IgD-negative memory B cell (primary cell): ENCODE measurements around the gene HNRNPR. TPM values are rescaled to one million over a fixed set of nuclear protein-coding genes. Genes with fewer than 3 reads are reported as not detected.
"Not testable (repeated sequence)": the region's sequence is repeated elsewhere in the genome, so short reads cannot be mapped to it uniquely, and the experiment has no call there.

ENCODE experiments used
- H3K27ac Mint-ChIP-seq, 3 donors: one replicate each; pipeline ENCODE4 v1.8.0; 2020 to 2022; ENCODE audit warnings: mild to moderate bottlenecking in 3 of 3, mixed read lengths in 3 of 3, moderate library complexity in 1 of 3
- H3K27me3 Mint-ChIP-seq: one replicate; pipeline ENCODE4 v1.8.0; 2021; ENCODE audit warnings: mixed read lengths
- H3K36me3 Mint-ChIP-seq: one replicate; pipeline ENCODE4 v1.8.0; 2020; ENCODE audit warnings: mild to moderate bottlenecking, mixed read lengths
- H3K4me1 Mint-ChIP-seq, 3 donors: one replicate each; pipeline ENCODE4 v1.8.0; 2020 to 2022; ENCODE audit warnings: mixed read lengths in 3 of 3, mild to moderate bottlenecking in 1 of 3
- H3K4me3 Mint-ChIP-seq, 4 donors: one replicate each; pipeline ENCODE4 v1.8.0; 2020 to 2022; ENCODE audit warnings: mild to moderate bottlenecking in 4 of 4, mixed read lengths in 4 of 4, moderate library complexity in 3 of 4
- H3K9me3 Mint-ChIP-seq, 3 donors: one replicate each; pipeline ENCODE4 v1.8.0; 2020 to 2021; ENCODE audit warnings: mixed read lengths in 3 of 3, mild to moderate bottlenecking in 1 of 3
- polyA plus RNA-seq: library from polyadenylated mRNA; unstranded; fragments of 300-500 nt; fragmentation: Illumina TruSeq; gene quantifications from one replicate; pipeline ENCODE4 v1.2.3, GENCODE V29; 2021

Gene HNRNPR
- polyA plus RNA-seq, 1 donor from 2014 or later: 164 TPM

- no peak overlapping the region for H3K4me3 Mint-ChIP-seq
- peaks cover 2% of the 10 kb centered on the region for H3K36me3 Mint-ChIP-seq
- peaks cover 0 to 10% (median 9%) of the 10 kb centered on the region in 3 donors for H3K4me1 Mint-ChIP-seq
- H3K9me3 Mint-ChIP-seq: no peaks in the 10 kb centered on the region
- H3K27ac Mint-ChIP-seq: no peak overlapping the region
- no peaks in the 10 kb centered on the region for H3K27me3 Mint-ChIP-seq
Measured at GRCh38 chr1:23322770-23323169, 21.3 kb downstream of the HNRNPR start.

DNA sequence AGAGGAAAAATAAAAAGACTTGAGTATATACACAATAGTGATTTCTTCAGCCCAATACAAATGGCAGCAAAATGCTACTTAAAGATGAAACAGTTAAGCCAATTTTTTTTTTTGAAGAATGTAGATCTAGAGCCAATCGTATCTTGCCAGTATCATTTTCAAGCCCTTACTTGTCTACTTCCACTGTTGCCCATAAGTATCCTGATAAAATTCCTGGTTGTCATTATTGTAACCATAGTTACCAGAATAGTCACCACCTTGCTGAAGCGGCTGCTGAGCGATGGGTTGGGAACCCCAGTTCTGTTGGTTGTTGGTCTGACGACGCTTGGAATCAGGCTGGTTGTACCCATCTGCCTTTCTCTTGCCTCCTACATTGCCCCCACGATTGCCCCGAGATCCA, 33.8 kb downstream of the HNRNPR start:
- H3K27ac Mint-ChIP-seq, H3K9me3 Mint-ChIP-seq, H3K27me3 Mint-ChIP-seq, H3K36me3 Mint-ChIP-seq, H3K4me1 Mint-ChIP-seq, H3K4me3 Mint-ChIP-seq: not testable (repeated sequence)

GRCh38 chr1:23304140-23304620, 39.9 kb downstream of the HNRNPR start:
- no peaks in the 10 kb centered on the region for H3K9me3 Mint-ChIP-seq
- no peak overlapping the region for H3K27ac Mint-ChIP-seq
- H3K4me1 Mint-ChIP-seq: peaks cover 0 to 2% (median 0%) of the 10 kb centered on the region in 3 donors
- no peaks in the 10 kb centered on the region for H3K27me3 Mint-ChIP-seq
- peaks cover 6% of the 10 kb centered on the region for H3K36me3 Mint-ChIP-seq
- no peak overlapping the region for H3K4me3 Mint-ChIP-seq

DNA sequence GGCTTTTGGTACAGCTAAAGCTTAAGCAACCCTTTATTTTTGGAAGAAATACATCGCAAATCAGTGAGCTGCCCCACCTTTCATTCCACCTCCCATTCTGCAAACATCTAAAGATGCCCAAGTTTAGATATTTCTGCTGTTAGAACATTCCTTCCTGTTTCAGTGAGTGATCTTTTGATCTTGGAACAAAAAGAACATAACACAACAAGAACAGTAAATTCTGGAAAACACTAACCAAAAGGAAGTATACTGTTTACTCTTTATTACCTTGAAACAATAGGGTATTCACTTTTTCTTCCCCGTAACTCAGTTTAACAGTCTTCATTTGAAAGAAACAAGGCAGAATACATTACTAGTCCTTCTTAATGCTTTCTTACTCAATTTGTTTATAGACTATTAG, 40.6 kb downstream of the HNRNPR start:
- Mint-ChIP-seq H3K27me3 (no peaks in the 10 kb centered on the region), H3K4me3 (no peak overlapping the region), H3K36me3 (peaks cover 6% of the 10 kb centered on the region), H3K4me1 (peaks cover 0 to 2% (median 0%) of the 10 kb centered on the region in 3 donors), H3K9me3 (no peaks in the 10 kb centered on the region), H3K27ac (peak overlapping the region in 1 of 3 donors; percentile 8)

DNA sequence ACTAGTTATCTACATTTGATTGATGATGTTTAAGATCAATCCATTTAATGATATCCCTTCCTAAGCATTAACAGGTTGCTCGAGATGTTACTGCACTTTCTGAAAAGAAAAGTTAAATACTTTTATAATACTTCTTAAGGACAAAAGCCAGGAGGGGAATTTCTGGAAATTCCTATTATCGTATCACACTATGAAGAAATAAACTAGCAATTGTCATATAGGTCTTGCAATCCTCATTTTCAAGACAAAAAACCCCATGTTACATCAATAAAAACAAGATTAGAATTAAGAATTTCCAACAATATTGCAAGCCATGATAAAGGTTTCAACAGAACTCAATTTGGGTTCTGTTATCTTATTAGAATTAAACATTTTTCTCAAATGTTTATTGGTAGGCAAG, 47.2 kb downstream of the HNRNPR start:
- Mint-ChIP-seq H3K4me1 (no peaks in the 10 kb centered on the region), H3K36me3 (no peaks in the 10 kb centered on the region), H3K4me3 (no peak overlapping the region), H3K9me3 (no peaks in the 10 kb centered on the region), H3K27me3 (no peaks in the 10 kb centered on the region), H3K27ac (no peak overlapping the region)

GRCh38 chr1:23291706-23292105, 52.4 kb downstream of the HNRNPR start:
- Mint-ChIP-seq H3K4me1 (peaks cover 0 to 2% (median 0%) of the 10 kb centered on the region in 3 donors), H3K27ac (no peak overlapping the region), H3K36me3 (peaks cover 1% of the 10 kb centered on the region), H3K27me3 (no peaks in the 10 kb centered on the region), H3K9me3 (no peaks in the 10 kb centered on the region), H3K4me3 (no peak overlapping the region)

DNA sequence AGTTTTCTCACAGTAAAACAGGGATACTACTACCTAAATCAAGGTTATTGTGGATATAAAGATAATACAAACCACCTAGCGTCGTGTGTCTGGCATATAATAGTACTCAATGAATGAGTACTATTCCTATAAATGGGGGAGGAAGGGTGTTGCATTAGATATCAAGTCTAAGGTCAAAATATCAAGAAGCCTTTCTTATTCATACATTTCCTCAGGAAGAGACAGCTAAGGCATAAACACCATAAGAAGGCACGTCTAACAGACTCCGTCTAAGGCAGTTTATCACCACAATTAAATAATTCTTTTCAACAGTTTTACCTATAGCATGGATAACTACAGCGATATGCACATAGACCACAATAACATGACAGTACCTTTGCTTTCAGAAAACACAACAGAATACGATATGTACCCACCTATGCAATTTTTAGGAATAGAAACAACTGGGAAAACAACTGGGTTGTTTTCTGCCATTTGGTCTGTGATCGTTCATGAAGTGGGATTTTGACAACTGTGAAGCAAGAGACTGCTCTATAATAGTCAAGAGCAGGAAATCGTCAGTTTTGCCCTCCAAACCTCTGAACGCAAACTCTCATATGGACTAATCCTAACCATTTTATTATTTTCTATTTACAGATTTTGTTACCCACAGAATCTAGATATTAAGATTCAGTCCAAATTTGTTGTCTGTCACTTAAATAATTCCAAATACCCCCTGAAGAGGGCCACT, 53.1 kb downstream of the HNRNPR start:
- no peak overlapping the region for H3K4me3 Mint-ChIP-seq
- peaks cover 1% of the 10 kb centered on the region for H3K36me3 Mint-ChIP-seq
- peaks cover 0 to 2% (median 0%) of the 10 kb centered on the region in 3 donors for H3K4me1 Mint-ChIP-seq
- peak overlapping the region in 1 of 3 donors; percentile 69 for H3K27ac Mint-ChIP-seq
- no peaks in the 10 kb centered on the region for H3K27me3 Mint-ChIP-seq
- H3K9me3 Mint-ChIP-seq: no peaks in the 10 kb centered on the region

DNA sequence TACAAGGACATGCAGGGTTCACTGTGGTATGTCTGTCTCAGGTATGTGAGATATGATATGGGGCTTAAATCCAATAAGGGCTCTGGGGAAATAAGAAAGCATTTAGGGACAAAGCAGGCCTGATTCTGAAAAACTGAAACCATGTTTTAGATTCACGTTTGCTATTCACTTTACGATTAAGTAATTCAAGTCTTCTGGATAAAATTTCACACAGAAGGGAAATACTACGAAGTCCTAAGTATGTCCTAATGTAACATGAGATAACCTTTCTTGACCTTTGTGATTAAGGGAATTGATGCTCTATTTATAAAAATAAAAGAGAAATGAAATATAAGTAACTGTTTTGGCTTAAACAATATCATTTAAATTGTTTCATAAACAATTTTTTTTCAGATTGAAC, 55.4 kb downstream of the HNRNPR start:
- Mint-ChIP-seq H3K4me3 (no peak overlapping the region), H3K36me3 (peaks cover 6% of the 10 kb centered on the region), H3K9me3 (no peaks in the 10 kb centered on the region), H3K27me3 (no peaks in the 10 kb centered on the region), H3K27ac (no peak overlapping the region), H3K4me1 (peaks cover 0 to 4% (median 0%) of the 10 kb centered on the region in 3 donors)

GRCh38 chr1:23288201-23288600, 55.9 kb downstream of the HNRNPR start:
- Mint-ChIP-seq H3K4me1 (peaks cover 0 to 4% (median 0%) of the 10 kb centered on the region in 3 donors), H3K27ac (no peak overlapping the region), H3K9me3 (no peaks in the 10 kb centered on the region), H3K36me3 (peaks cover 6% of the 10 kb centered on the region), H3K27me3 (no peaks in the 10 kb centered on the region), H3K4me3 (no peak overlapping the region)

- H3K27me3 Mint-ChIP-seq: no peaks in the 10 kb centered on the region
Measured at GRCh38 chr1:23286401-23286800, 57.7 kb downstream of the HNRNPR start.

DNA sequence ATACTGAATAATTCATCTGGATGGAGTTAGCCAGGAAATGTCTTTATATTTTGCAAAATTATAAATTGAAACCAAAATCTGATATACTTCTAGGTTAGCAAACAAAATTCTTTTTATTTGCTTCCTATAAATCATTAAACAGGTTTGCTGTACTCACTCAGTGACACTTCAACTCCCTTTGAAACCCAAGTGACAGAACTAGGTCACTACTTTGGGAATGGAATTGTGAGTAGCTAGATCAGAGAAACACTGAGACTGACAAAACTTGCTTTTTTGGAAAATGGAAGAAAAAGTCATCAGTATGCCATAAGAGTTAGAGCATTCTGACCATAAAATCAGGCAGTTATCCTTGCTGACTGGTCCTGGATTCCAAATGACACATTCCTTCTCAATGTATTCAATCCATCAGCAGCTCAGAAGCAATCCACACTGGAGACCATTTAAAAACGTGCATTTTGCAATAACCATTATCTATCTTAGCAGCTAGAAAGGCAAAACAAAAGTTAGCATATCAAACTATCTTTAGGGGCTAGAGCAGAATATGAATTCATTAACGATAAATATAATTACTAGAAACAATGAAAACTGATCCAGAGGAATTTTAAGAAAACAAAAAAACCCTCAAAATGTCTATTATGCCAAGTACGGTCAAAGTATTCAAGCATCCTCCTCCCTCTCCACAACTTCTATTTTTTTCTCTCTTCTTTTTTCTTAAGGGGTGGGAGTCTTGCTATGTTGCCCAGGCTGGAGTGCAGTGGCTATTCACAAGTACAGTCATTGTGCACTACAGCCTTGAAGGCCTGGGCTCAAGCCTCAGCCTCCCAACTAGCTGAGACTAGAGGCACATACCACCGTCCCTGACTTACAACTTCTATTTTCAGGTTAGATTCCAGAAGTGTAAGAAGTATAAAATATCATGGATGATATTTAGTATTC, 60.1 kb downstream of the HNRNPR start:
- no peak overlapping the region for H3K4me3 Mint-ChIP-seq
- no peaks in the 10 kb centered on the region for H3K9me3 Mint-ChIP-seq
- H3K27ac Mint-ChIP-seq: no peak overlapping the region
- no peaks in the 10 kb centered on the region for H3K27me3 Mint-ChIP-seq
- peaks cover 5% of the 10 kb centered on the region for H3K36me3 Mint-ChIP-seq
- peaks cover 0 to 3% (median 0%) of the 10 kb centered on the region in 3 donors for H3K4me1 Mint-ChIP-seq

More at GRCh38 chr1:23286401-23286800, 57.7 kb downstream of the HNRNPR start:
- Mint-ChIP-seq H3K9me3 (no peaks in the 10 kb centered on the region), H3K4me3 (no peak overlapping the region), H3K4me1 (peaks cover 0 to 3% (median 0%) of the 10 kb centered on the region in 3 donors), H3K36me3 (peaks cover 6% of the 10 kb centered on the region), H3K27ac (no peak overlapping the region)

- H3K27ac Mint-ChIP-seq: no peak overlapping the region
- no peaks in the 10 kb centered on the region for H3K9me3 Mint-ChIP-seq
- peaks cover 0 to 3% (median 0%) of the 10 kb centered on the region in 3 donors for H3K4me1 Mint-ChIP-seq
- H3K27me3 Mint-ChIP-seq: no peaks in the 10 kb centered on the region
- peaks cover 5% of the 10 kb centered on the region for H3K36me3 Mint-ChIP-seq
- H3K4me3 Mint-ChIP-seq: no peak overlapping the region
Measured at GRCh38 chr1:23282957-23283356, 61.1 kb downstream of the HNRNPR start.

DNA sequence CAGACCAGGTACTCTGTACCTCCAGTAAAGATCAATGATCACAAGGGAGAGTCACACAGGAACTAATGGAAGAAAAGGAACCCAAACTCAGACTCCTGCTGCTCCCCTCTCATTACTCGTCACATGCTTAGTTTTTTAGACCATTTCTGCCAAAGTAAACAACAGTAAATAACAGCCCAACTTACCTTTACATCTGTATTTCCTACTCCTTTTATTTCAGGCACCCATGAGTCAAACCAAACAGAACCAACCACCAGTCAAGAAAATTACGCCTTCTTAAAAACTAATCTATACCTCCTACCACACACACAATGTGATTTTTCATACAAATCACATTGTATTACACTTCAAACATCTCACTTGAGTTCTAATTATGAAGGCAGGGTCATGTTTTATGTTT, 65.4 kb downstream of the HNRNPR start:
- H3K9me3 Mint-ChIP-seq: no peaks in the 10 kb centered on the region

GRCh38 chr1:23276531-23276930, 67.6 kb downstream of the HNRNPR start:
- Mint-ChIP-seq H3K4me3 (no peak overlapping the region), H3K36me3 (no peaks in the 10 kb centered on the region), H3K27ac (no peak overlapping the region), H3K4me1 (peaks cover 0 to 4% (median 0%) of the 10 kb centered on the region in 3 donors), H3K27me3 (peaks cover 3% of the 10 kb centered on the region), H3K9me3 (no peaks in the 10 kb centered on the region)

More for the DNA sequence above, 65.4 kb downstream of the HNRNPR start:
- Mint-ChIP-seq H3K27me3 (no peaks in the 10 kb centered on the region), H3K4me1 (peaks cover 0 to 4% (median 0%) of the 10 kb centered on the region in 3 donors), H3K27ac (peak overlapping the region in 1 of 3 donors; percentile 7), H3K4me3 (no peak overlapping the region), H3K36me3 (no peaks in the 10 kb centered on the region)

DNA sequence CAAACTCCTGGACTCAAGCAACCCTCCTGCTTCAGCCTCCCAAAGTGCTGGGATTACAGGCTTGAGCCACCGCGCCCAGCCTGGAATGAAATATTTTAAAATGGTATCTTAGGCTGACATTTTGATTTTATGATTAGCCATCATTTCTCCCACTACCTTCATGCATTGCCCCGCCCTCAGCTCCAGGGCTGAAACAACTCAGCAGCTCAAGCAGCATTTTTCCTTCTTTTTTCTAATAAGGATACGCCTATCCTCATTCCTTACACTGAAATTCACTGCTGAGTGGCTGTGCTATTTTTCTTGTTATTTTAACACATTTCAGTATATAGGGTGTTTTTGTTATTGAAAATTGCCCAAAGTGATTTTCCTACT, 70.0 kb downstream of the HNRNPR start:
- Mint-ChIP-seq H3K9me3 (no peaks in the 10 kb centered on the region), H3K27me3 (peaks cover 6% of the 10 kb centered on the region), H3K4me3 (no peak overlapping the region), H3K4me1 (peaks cover 0 to 4% (median 0%) of the 10 kb centered on the region in 3 donors), H3K27ac (no peak overlapping the region), H3K36me3 (no peaks in the 10 kb centered on the region)
